ENCODE data around the gene TTC7B. TPM values are rescaled to one million over a fixed set of nuclear protein-coding genes. Genes with fewer than 3 reads are reported as not detected.

TTC7B gene
- total RNA-seq, 2 experiments from 2014 or later: 1.2 to 1.3 TPM

- Mint-ChIP-seq H3K36me3 (ENCODE audit: low read depth) (no peaks in the 10 kb centered on the region), H3K4me1 (ENCODE audit: low read depth) (no peaks in the 10 kb centered on the region), H3K9me3 (no peaks in the 10 kb centered on the region), H3K27ac (no peak overlapping the region), H3K4me3 (no peak overlapping the region), H3K27me3 (no peaks in the 10 kb centered on the region)
- no peaks in the 10 kb centered on the region for H3K27me3 ChIP-seq (ENCODE audit: control insufficient read depth in 1 of 2, insufficient read depth in 2 of 2, low read length in 2 of 2)
- ChIA-PET CTCF (no interaction called here), POLR2A (no interaction called here)
- H3K4me1 ChIP-seq (ENCODE audit: insufficient read depth, low read length): no peaks in the 10 kb centered on the region
- no peaks in the 10 kb centered on the region for H3K36me3 ChIP-seq (ENCODE audit: insufficient read depth, low read length)
- H3K27ac ChIP-seq (ENCODE audit: low read depth in 1 of 2, low read length in 2 of 2): no peak overlapping the region
- intact Hi-C loops (cut with DNase I, micrococcal nuclease): no loop called here
- H3K9me3 ChIP-seq (ENCODE audit: control insufficient read depth in 1 of 2, insufficient read depth in 1 of 2, low read length in 2 of 2): no peaks in the 10 kb centered on the region
- no peak for TF ChIP-seq CTCF (IDR thresholded peaks at IDR 0.05)
- no peak overlapping the region for H3K4me3 ChIP-seq (ENCODE audit: low read length)
- ATAC-seq (ENCODE audit: poor library complexity): no peak
- no peak for DNase-seq
These were observed 199.3 kb downstream of the TTC7B start for GRCh38 chr14:90616881-90617280.

GRCh38 chr14:90616313-90616712 is 199.9 kb downstream of the TTC7B start:
- Histone ChIP-seq H3K9me3 (ENCODE audit: control insufficient read depth in 1 of 2, insufficient read depth in 1 of 2, low read length in 2 of 2) (no peaks in the 10 kb centered on the region), H3K27ac (ENCODE audit: low read depth in 1 of 2, low read length in 2 of 2) (no peak overlapping the region), H3K4me1 (ENCODE audit: insufficient read depth, low read length) (no peaks in the 10 kb centered on the region), H3K4me3 (ENCODE audit: low read length) (no peak overlapping the region), H3K36me3 (ENCODE audit: insufficient read depth, low read length) (no peaks in the 10 kb centered on the region), H3K27me3 (ENCODE audit: control insufficient read depth in 1 of 2, insufficient read depth in 2 of 2, low read length in 2 of 2) (no peaks in the 10 kb centered on the region)
- no peaks in the 10 kb centered on the region for H3K4me1 Mint-ChIP-seq (ENCODE audit: low read depth)
- POLR2A ChIA-PET: no interaction called here
- CTCF ChIA-PET: no interaction called here
- intact Hi-C loops (cut with DNase I, micrococcal nuclease): no loop called here
- H3K9me3 Mint-ChIP-seq: no peaks in the 10 kb centered on the region
- no peak overlapping the region for H3K4me3 Mint-ChIP-seq
- no peak for DNase-seq
- TF ChIP-seq CTCF (IDR thresholded peaks at IDR 0.05): no peak
- no peak overlapping the region for H3K27ac Mint-ChIP-seq
- no peak for ATAC-seq (ENCODE audit: poor library complexity)
- H3K36me3 Mint-ChIP-seq (ENCODE audit: low read depth): no peaks in the 10 kb centered on the region
- H3K27me3 Mint-ChIP-seq: no peaks in the 10 kb centered on the region

DNA sequence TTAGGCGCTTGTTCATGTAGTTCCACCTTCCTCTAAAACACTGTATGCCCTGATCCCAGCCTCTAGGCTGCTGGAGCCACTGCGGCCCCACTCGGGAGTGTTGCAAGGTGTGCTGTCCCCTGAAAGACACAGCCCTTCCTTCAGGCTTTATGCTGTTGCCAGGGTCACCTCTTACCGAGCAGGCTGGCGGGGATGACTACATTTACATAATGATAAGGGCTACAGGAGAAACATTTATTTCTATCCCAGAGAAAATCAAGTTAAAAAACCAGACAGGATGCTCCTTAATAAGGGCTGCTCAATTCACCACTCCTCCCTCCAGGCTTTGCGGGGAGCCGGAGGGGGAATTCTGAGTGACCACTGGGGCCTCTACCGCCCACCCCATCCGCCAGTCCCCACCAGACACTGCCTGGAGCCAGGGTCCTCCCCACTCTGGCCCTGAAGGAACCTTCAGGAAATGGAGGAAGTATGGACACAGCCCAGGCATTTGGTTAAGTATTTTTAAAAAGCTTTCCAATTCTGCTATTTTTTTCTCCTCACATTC is 200.6 kb downstream of the TTC7B start:
- Mint-ChIP-seq H3K27ac (no peak overlapping the region), H3K4me3 (no peak overlapping the region), H3K27me3 (no peaks in the 10 kb centered on the region), H3K36me3 (ENCODE audit: low read depth) (no peaks in the 10 kb centered on the region), H3K9me3 (no peaks in the 10 kb centered on the region), H3K4me1 (ENCODE audit: low read depth) (no peaks in the 10 kb centered on the region)
- H3K4me3 ChIP-seq (ENCODE audit: low read length): no peak overlapping the region
- POLR2A ChIA-PET: no interaction called here
- no peaks in the 10 kb centered on the region for H3K4me1 ChIP-seq (ENCODE audit: insufficient read depth, low read length)
- CTCF ChIA-PET: no interaction called here
- H3K36me3 ChIP-seq (ENCODE audit: insufficient read depth, low read length): no peaks in the 10 kb centered on the region
- no peaks in the 10 kb centered on the region for H3K27me3 ChIP-seq (ENCODE audit: control insufficient read depth in 1 of 2, insufficient read depth in 2 of 2, low read length in 2 of 2)
- H3K27ac ChIP-seq (ENCODE audit: low read depth in 1 of 2, low read length in 2 of 2): no peak overlapping the region
- no peaks in the 10 kb centered on the region for H3K9me3 ChIP-seq (ENCODE audit: control insufficient read depth in 1 of 2, insufficient read depth in 1 of 2, low read length in 2 of 2)
- no peak for TF ChIP-seq CTCF (IDR thresholded peaks at IDR 0.05)
- no peak for ATAC-seq (ENCODE audit: poor library complexity)
- no peak for DNase-seq
- intact Hi-C loops (cut with DNase I, micrococcal nuclease): no loop called here

All from CD4-positive, alpha-beta T cell (primary cell).